D341Med (cell line): ENCODE measurements around the gene SPR.

ENCODE experiments used
- DNase-seq: peaks from one replicate; pipeline ENCODE4 v3.0.0; 2012; ENCODE audit warnings: low spot score

Gene SPR

GRCh38 chr2:72915907-72916742 lies 28.9 kb downstream of the SPR start:
- peak; percentile 85 for DNase-seq

GRCh38 chr2:72916743-72917137 lies 29.5 kb downstream of the SPR start:
- peak; percentile 37 for DNase-seq

GRCh38 chr2:72917138-72917876 lies 30.1 kb downstream of the SPR start, which contains the start of gene EMX1:
EMX1 (plus strand) TSS chr2:72917519; CDS start chr2:72917853, 334 bp downstream.
- DNase-seq = peak; percentile 83

- DNase-seq = peak; percentile 65
These were observed 30.8 kb downstream of the SPR start for GRCh38 chr2:72917877-72918553.

GRCh38 chr2:72919414-72920317 lies 32.5 kb downstream of the SPR start:
- peak; percentile 66 for DNase-seq

GRCh38 chr2:72920318-72921087 lies 33.3 kb downstream of the SPR start:
- peak; percentile 66 for DNase-seq

GRCh38 chr2:72921088-72921851 lies 34.1 kb downstream of the SPR start:
- DNase-seq = peak; percentile 15

- DNase-seq = peak; percentile 8
These were observed 34.6 kb downstream of the SPR start for GRCh38 chr2:72921853-72922252.

- peak; percentile 12 for DNase-seq
These were observed 36.7 kb downstream of the SPR start for GRCh38 chr2:72923833-72924352.

- peak; percentile 28 for DNase-seq
These were observed 37.4 kb downstream of the SPR start for GRCh38 chr2:72924353-72925240.

- peak; percentile 20 for DNase-seq
These were observed 38.2 kb downstream of the SPR start for GRCh38 chr2:72925328-72925943.

GRCh38 chr2:72926368-72926767 lies 39.2 kb downstream of the SPR start:
- DNase-seq = no peak

- no peak for DNase-seq
These were observed 39.7 kb downstream of the SPR start for GRCh38 chr2:72926811-72927465.

- no peak for DNase-seq
These were observed 40.7 kb downstream of the SPR start for GRCh38 chr2:72927619-72928550.

- DNase-seq = no peak
These were observed 41.8 kb downstream of the SPR start for GRCh38 chr2:72929010-72929409.

- no peak for DNase-seq
These were observed 44.2 kb downstream of the SPR start for GRCh38 chr2:72931280-72931910.
